ENCODE measurements around the gene KLHL26.

Gene KLHL26

DNA sequence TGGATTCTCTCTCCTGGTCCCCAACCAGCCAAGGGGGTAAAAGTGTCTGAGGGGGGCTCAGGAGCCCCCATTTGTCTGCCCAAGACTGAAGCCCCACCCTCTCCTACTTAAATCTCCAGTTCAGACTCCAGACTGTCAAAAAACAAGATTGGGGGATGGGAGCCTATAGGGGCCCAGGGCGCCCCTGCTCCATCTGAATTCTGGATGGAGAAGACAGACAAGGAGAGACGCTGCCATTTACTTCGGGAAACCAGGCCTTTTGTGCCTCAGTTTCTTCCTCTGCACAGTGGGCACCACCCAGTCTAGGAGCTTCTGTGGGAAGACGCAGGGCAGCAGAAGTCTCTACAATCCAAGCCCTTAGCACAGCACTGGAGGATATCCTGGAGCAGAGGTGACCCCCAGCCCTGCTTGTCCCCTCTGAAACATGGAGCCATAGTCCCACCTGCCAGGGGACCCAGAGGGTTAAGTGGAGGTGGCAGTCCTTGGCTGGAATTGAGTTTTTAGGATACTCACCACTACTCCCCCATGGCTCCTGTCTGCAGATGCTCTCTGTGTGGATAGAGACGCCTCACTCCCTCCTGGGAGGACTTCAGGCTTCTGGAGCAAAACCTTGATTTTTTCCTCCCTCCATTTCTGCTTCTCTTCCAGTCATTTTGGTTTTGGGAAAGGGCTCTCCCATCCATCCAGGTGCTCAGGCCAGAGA, 28.6 kb upstream of the KLHL26 start:
- H3K4me2 ChIP-seq (ENCODE audit: low read depth, low read length): no peak overlapping the region
- H3K4me3 ChIP-seq (ENCODE audit: low read length): no peak overlapping the region

DNA sequence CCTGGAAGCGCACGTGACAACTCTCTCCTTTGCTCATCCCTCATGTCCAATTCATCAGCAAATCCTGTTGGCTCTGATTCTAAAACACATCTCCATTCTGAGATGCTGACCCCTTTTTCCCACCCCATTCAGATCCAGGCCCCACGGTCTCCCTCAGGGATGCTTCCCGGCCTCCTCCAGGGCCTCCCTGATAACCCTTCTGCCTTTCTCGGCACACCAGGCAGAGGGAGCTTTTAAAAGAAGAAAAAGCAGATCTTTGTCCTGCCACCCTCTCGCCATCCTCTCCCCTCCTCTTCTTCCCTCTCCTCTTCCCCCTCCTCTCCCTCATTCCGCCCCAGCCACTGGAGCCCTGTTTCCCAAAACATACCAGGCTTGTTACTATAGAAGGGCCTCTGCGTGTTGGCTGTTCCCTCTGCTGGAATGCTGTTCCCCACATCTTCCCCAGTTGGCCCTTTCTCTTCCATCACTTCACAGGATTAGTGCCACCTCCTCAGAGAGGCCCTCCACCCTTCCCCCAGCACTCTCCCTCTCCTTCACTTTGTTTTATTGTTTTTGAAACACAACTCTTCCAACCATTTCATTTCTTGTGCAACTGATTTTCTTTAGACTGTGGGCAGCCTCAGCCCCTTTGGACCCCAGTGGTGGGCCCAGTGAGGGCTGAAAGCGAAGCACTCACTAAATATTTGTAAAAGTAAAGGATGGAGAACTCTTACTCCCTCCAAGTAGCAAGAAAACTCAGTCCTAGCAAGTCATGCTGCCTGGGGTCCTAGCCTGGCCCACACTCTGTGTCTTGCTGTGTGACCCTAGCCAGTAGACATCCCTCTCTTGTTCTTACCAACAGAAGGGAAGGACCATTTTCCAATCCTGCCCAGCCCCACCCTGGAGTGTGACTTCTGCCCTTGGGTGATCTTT, 27.8 kb upstream of the KLHL26 start:
- Histone ChIP-seq H2AFZ (ENCODE audit: low read length) (no peak overlapping the region), H3K9me3 (replicated peaks; ENCODE audit: insufficient read depth, low read length) (no peaks in the 10 kb centered on the region), H3K4me3 (ENCODE audit: low read length) (no peak overlapping the region), H3K36me3 (replicated peaks; ENCODE audit: insufficient read depth, low read length) (no peaks in the 10 kb centered on the region), H3K9ac (ENCODE audit: low read length) (no peak overlapping the region), H3K27ac (ENCODE audit: low read length) (no peak overlapping the region), H3K79me2 (ENCODE audit: low read length) (no peaks in the 10 kb centered on the region), H3K4me2 (ENCODE audit: low read depth, low read length) (no peak overlapping the region), H3F3A (ENCODE audit: insufficient read depth, low read length) (no peaks in the 10 kb centered on the region), H3K27me3 (replicated peaks; ENCODE audit: insufficient read depth, low read length) (peaks cover 91% of the 10 kb centered on the region), H3K9me2 (replicated peaks; ENCODE audit: insufficient read depth, low read length) (no peaks in the 10 kb centered on the region), H4K20me1 (ENCODE audit: insufficient read depth, low read length) (no peaks in the 10 kb centered on the region), H3K4me1 (ENCODE audit: low read length) (no peaks in the 10 kb centered on the region)
- TF ChIP-seq EZH2phosphoT487 (IDR thresholded peaks at IDR 0.05; ENCODE audit: low read length): no peak
- no peak for TF ChIP-seq EZH2 (optimal IDR thresholded peaks at IDR 0.05; ENCODE audit: low read depth, low read length)
- TF ChIP-seq, protein P1, sequence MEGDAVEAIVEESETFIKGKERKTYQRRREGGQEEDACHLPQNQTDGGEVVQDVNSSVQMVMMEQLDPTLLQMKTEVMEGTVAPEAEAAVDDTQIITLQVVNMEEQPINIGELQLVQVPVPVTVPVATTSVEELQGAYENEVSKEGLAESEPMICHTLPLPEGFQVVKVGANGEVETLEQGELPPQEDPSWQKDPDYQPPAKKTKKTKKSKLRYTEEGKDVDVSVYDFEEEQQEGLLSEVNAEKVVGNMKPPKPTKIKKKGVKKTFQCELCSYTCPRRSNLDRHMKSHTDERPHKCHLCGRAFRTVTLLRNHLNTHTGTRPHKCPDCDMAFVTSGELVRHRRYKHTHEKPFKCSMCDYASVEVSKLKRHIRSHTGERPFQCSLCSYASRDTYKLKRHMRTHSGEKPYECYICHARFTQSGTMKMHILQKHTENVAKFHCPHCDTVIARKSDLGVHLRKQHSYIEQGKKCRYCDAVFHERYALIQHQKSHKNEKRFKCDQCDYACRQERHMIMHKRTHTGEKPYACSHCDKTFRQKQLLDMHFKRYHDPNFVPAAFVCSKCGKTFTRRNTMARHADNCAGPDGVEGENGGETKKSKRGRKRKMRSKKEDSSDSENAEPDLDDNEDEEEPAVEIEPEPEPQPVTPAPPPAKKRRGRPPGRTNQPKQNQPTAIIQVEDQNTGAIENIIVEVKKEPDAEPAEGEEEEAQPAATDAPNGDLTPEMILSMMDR (IDR thresholded peaks at IDR 0.05; ENCODE audit: low read length): no peak
- no peak for DNase-seq

More for the DNA sequence above, 28.6 kb upstream of the KLHL26 start:
- no peak overlapping the region for H2AFZ ChIP-seq (ENCODE audit: low read length)
- no peaks in the 10 kb centered on the region for H3F3A ChIP-seq (ENCODE audit: insufficient read depth, low read length)
- no peak overlapping the region for H3K27ac ChIP-seq (ENCODE audit: low read length)
- H3K27me3 ChIP-seq (replicated peaks; ENCODE audit: insufficient read depth, low read length): peaks cover 89% of the 10 kb centered on the region
- TF ChIP-seq, protein P1 (IDR thresholded peaks at IDR 0.05; ENCODE audit: low read length): no peak
- TF ChIP-seq EZH2phosphoT487 (IDR thresholded peaks at IDR 0.05; ENCODE audit: low read length): no peak
- no peak for TF ChIP-seq EZH2 (optimal IDR thresholded peaks at IDR 0.05; ENCODE audit: low read depth, low read length)
- no peaks in the 10 kb centered on the region for H3K79me2 ChIP-seq (ENCODE audit: low read length)
- no peaks in the 10 kb centered on the region for H4K20me1 ChIP-seq (ENCODE audit: insufficient read depth, low read length)
- H3K9me3 ChIP-seq (replicated peaks; ENCODE audit: insufficient read depth, low read length): no peaks in the 10 kb centered on the region
- H3K9me2 ChIP-seq (replicated peaks; ENCODE audit: insufficient read depth, low read length): no peaks in the 10 kb centered on the region
- no peak for DNase-seq
- no peak overlapping the region for H3K9ac ChIP-seq (ENCODE audit: low read length)
- no peaks in the 10 kb centered on the region for H3K4me1 ChIP-seq (ENCODE audit: low read length)
- H3K36me3 ChIP-seq (replicated peaks; ENCODE audit: insufficient read depth, low read length): no peaks in the 10 kb centered on the region

DNA sequence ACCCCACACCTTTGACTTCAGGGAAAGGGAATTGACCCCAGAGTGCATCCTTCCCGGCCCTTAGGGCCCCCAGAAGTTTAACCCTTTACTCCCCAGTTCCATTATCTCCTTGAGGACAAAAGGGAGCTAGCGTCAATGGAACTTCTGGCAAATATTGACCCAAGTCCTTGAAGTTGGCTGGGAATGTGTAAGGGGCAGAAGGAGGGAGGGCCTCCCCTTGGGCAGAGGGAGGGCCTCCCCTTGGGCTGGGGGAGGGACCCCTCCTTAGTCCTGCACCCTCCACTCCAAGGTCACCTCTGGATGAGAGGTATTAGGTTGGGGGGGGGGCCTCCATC, 27.1 kb upstream of the KLHL26 start:
- H3K4me1 ChIP-seq (ENCODE audit: low read length): no peaks in the 10 kb centered on the region
- H2AFZ ChIP-seq (ENCODE audit: low read length): no peak overlapping the region
- H3K79me2 ChIP-seq (ENCODE audit: low read length): no peaks in the 10 kb centered on the region
- H3K36me3 ChIP-seq (replicated peaks; ENCODE audit: insufficient read depth, low read length): no peaks in the 10 kb centered on the region
- no peaks in the 10 kb centered on the region for H3K9me2 ChIP-seq (replicated peaks; ENCODE audit: insufficient read depth, low read length)
- no peaks in the 10 kb centered on the region for H3F3A ChIP-seq (ENCODE audit: insufficient read depth, low read length)
- no peak for DNase-seq
- H3K9ac ChIP-seq (ENCODE audit: low read length): no peak overlapping the region
- TF ChIP-seq, protein P1 (IDR thresholded peaks at IDR 0.05; ENCODE audit: low read length): no peak
- TF ChIP-seq EZH2 (optimal IDR thresholded peaks at IDR 0.05; ENCODE audit: low read depth, low read length) (no peak), EZH2phosphoT487 (IDR thresholded peaks at IDR 0.05; ENCODE audit: low read length) (no peak)
- H3K27me3 ChIP-seq (replicated peaks; ENCODE audit: insufficient read depth, low read length): peaks cover 91% of the 10 kb centered on the region
- no peaks in the 10 kb centered on the region for H3K9me3 ChIP-seq (replicated peaks; ENCODE audit: insufficient read depth, low read length)
- H3K4me3 ChIP-seq (ENCODE audit: low read length): no peak overlapping the region
- no peak overlapping the region for H3K4me2 ChIP-seq (ENCODE audit: low read depth, low read length)
- H4K20me1 ChIP-seq (ENCODE audit: insufficient read depth, low read length): no peaks in the 10 kb centered on the region
- no peak overlapping the region for H3K27ac ChIP-seq (ENCODE audit: low read length)

Measured in MM.1S (cell line).